H1 (cell line): Measurements from ENCODE around the gene HTRA2. TPM values are rescaled to one million over a fixed set of nuclear protein-coding genes. Genes with fewer than 3 reads are reported as not detected.
A peak's percentile ranks its signal among the peaks of the same experiment; 100 is the strongest.

Experiments used
- CTCF ChIA-PET: fragments of 300-600 bp; sonication (Branson Sonifier 250); formaldehyde crosslinking; loops from one replicate; lab custom pipeline; 2021; ENCODE audit not compliant: partially characterized antibody; lab: Charles Lee
- POLR2A ChIA-PET: fragments of 300-600 bp; sonication (Branson Sonifier 250); formaldehyde crosslinking; loops from one replicate; lab custom pipeline; 2021; ENCODE audit warnings: inconsistent platforms; ENCODE audit not compliant: partially characterized antibody; lab: Charles Lee
- DNase-seq, 2 experiments: peaks; one replicate each; pipeline versions ENCODE4 v3.0.0 to v3.0.0-alpha.2; 2010 to 2022; ENCODE audit warnings: low spot score in 2 of 2, low read depth in 1 of 2, mixed read lengths in 1 of 2
- FAIRE-seq: peaks from 2 replicates; lab custom pipeline; 2011; peaks lifted over from hg19 to GRCh38; lab: Jason Lieb, UNC
- H2AFZ ChIP-seq: 2 replicates; pipeline ENCODE4 v1.8.1; 2012; ENCODE audit warnings: low read length, inconsistent platforms
- H2AK5ac ChIP-seq: 2 replicates; pipeline ENCODE4 v1.6.1; 2013; ENCODE audit warnings: low read depth, low read length
- H2BK120ac ChIP-seq: replicated peaks from 2 replicates; pipeline ENCODE3; 2013; ENCODE audit warnings: low read depth, low read length, inconsistent platforms
- H2BK12ac ChIP-seq: 2 replicates; pipeline ENCODE4 v1.6.1; 2013; ENCODE audit warnings: low read depth, low read length
- H2BK15ac ChIP-seq: 2 replicates; pipeline ENCODE4 v1.6.1; 2013; ENCODE audit warnings: low read length
- H2BK20ac ChIP-seq: 2 replicates; pipeline ENCODE4 v1.6.1; 2013; ENCODE audit warnings: low read length
- H2BK5ac ChIP-seq: 2 replicates; pipeline ENCODE4 v1.6.1; 2013; ENCODE audit warnings: low read depth, low read length
- H3K14ac ChIP-seq: 2 replicates; pipeline ENCODE4 v1.6.1; 2013; ENCODE audit warnings: inconsistent platforms; ENCODE audit not compliant: insufficient read length
- H3K18ac ChIP-seq: 2 replicates; pipeline ENCODE4 v1.6.1; 2013; ENCODE audit warnings: low read length; ENCODE audit errors: extremely low read depth
- H3K23ac ChIP-seq: 2 replicates; pipeline ENCODE4 v1.6.1; 2013; ENCODE audit warnings: inconsistent platforms; ENCODE audit not compliant: insufficient read length
- H3K23me2 ChIP-seq: 2 replicates; pipeline ENCODE4 v1.6.1; 2013; ENCODE audit warnings: low read depth, low read length
- H3K27ac ChIP-seq: 2 replicates; pipeline ENCODE4 v1.6.1; 2011; ENCODE audit warnings: low read depth, low read length, inconsistent platforms
- H3K27me3 ChIP-seq, 4 experiments: replicated peaks in 1 of 4; 1 replicate in 1 of 4; 2 replicates in 3 of 4; pipeline versions ENCODE4 v1.6.1 to v1.8.1; 2011 to 2013; ENCODE audit warnings: low read length in 3 of 4, mild to moderate bottlenecking in 3 of 4, inconsistent platforms in 2 of 4, mixed read lengths in 2 of 4, moderate library complexity in 1 of 4; ENCODE audit not compliant: control insufficient read depth in 3 of 4, insufficient read depth in 3 of 4; ENCODE audit errors: extremely low read depth in 1 of 4
- H3K36me3 ChIP-seq, 4 experiments: 2 replicates each; pipeline versions ENCODE4 v1.6.1 to v1.8.1; 2011 to 2013; ENCODE audit warnings: mild to moderate bottlenecking in 4 of 4, low read length in 3 of 4, moderate library complexity in 2 of 4, control low read depth in 1 of 4, inconsistent platforms in 1 of 4; ENCODE audit not compliant: insufficient read depth in 4 of 4, control insufficient read depth in 2 of 4
- H3K4ac ChIP-seq: replicated peaks from 2 replicates; pipeline ENCODE3; 2013; ENCODE audit warnings: low read length, low read depth, mixed read lengths, inconsistent platforms; ENCODE audit not compliant: insufficient read length
- H3K4me1 ChIP-seq, 4 experiments: replicated peaks in 1 of 4; 1 replicate in 1 of 4; 2 replicates in 3 of 4; pipeline versions ENCODE4 v1.6.1 to v1.8.1; 2011 to 2013; ENCODE audit warnings: low read length in 3 of 4, inconsistent platforms in 2 of 4, mixed read lengths in 1 of 4; ENCODE audit not compliant: insufficient read depth in 4 of 4, control insufficient read depth in 3 of 4
- H3K4me2 ChIP-seq, 2 experiments: 2 replicates each; pipeline versions ENCODE4 v1.6.1 to v1.8.1; 2011 to 2013; ENCODE audit warnings: low read depth in 2 of 2, low read length in 2 of 2, control low read depth in 1 of 2, inconsistent platforms in 1 of 2, mild to moderate bottlenecking in 1 of 2; ENCODE audit not compliant: insufficient read depth in 1 of 2
- H3K4me3 ChIP-seq, 4 experiments: fragments of 200-600, 300-600 bp in 1 of 4; sonication (generic), shearing (Covaris generic), sonication (Bioruptor Twin) in 1 of 4; 2 replicates each; pipeline versions ENCODE4 v1.5.1 to v1.8.1; 2011 to 2016; ENCODE audit warnings: low read length in 4 of 4, low read depth in 3 of 4, control low read depth in 2 of 4, inconsistent platforms in 2 of 4, mild to moderate bottlenecking in 2 of 4, mixed read lengths in 1 of 4, moderate library complexity in 1 of 4; ENCODE audit not compliant: insufficient read depth in 2 of 4; ENCODE audit errors: extremely low read depth in 1 of 4
- H3K56ac ChIP-seq: replicated peaks from 2 replicates; pipeline ENCODE3; 2013; ENCODE audit warnings: low read depth, mild to moderate bottlenecking, mixed read lengths, low read length, inconsistent platforms; ENCODE audit not compliant: insufficient read length
- H3K79me1 ChIP-seq: 2 replicates; pipeline ENCODE4 v1.6.1; 2013; ENCODE audit warnings: low read depth, low read length, control low read depth
- H3K79me2 ChIP-seq, 2 experiments: 2 replicates each; pipeline versions ENCODE4 v1.6.1 to v1.8.1; 2012 to 2013; ENCODE audit warnings: low read length in 2 of 2, mild to moderate bottlenecking in 2 of 2, inconsistent platforms in 1 of 2; ENCODE audit not compliant: insufficient read depth in 2 of 2, control insufficient read depth in 1 of 2
- H3K9ac ChIP-seq, 4 experiments: replicated peaks in 1 of 4; 1 replicate in 1 of 4; 2 replicates in 3 of 4; pipeline versions ENCODE4 v1.6.1 to v1.8.1; 2011 to 2013; ENCODE audit warnings: low read depth in 3 of 4, low read length in 3 of 4, control low read depth in 2 of 4, mild to moderate bottlenecking in 2 of 4, moderate library complexity in 2 of 4, inconsistent platforms in 1 of 4; ENCODE audit errors: extremely low read depth in 1 of 4
- H3K9me3 ChIP-seq, 2 experiments: 2 replicates each; pipeline versions ENCODE4 v1.6.1 to v1.8.1; 2012 to 2013; ENCODE audit warnings: mild to moderate bottlenecking in 2 of 2, moderate library complexity in 2 of 2, control low read depth in 1 of 2, inconsistent platforms in 1 of 2, low read depth in 1 of 2, low read length in 1 of 2, mixed read lengths in 1 of 2; ENCODE audit not compliant: insufficient read depth in 2 of 2
- H4K20me1 ChIP-seq, 2 experiments: replicated peaks in 1 of 2; 2 replicates each; pipeline versions ENCODE3 to v1.8.1; 2011 to 2013; ENCODE audit warnings: inconsistent platforms in 2 of 2, low read length in 2 of 2, mild to moderate bottlenecking in 1 of 2; ENCODE audit not compliant: insufficient read depth in 2 of 2, control insufficient read depth in 1 of 2
- H4K5ac ChIP-seq: 2 replicates; pipeline ENCODE4 v1.6.1; 2013; ENCODE audit warnings: low read length, low read depth, mixed read lengths, inconsistent platforms; ENCODE audit not compliant: insufficient read length
- H4K8ac ChIP-seq: 2 replicates; pipeline ENCODE4 v1.8.0; 2013; ENCODE audit warnings: mild to moderate bottlenecking, moderate library complexity, low read length, inconsistent platforms; ENCODE audit not compliant: insufficient read depth; ENCODE audit errors: extremely low read depth
- H4K91ac ChIP-seq: replicated peaks from 2 replicates; pipeline ENCODE3; 2013; ENCODE audit warnings: low read length, mixed read lengths, inconsistent platforms; ENCODE audit not compliant: insufficient read length
- ASH2L ChIP-seq: fragments of 200-600, 300-600 bp; sonication (generic); IDR thresholded peaks from one replicate; pipeline ENCODE4 v1.7.1; 2017; ENCODE audit warnings: low read length
- SUZ12 ChIP-seq: fragments of 200-600 bp; sonication (generic); IDR thresholded peaks from 2 replicates; pipeline ENCODE4 v1.6.1; 2012; ENCODE audit warnings: mild to moderate bottlenecking, inconsistent platforms, low read length, moderate library complexity, mixed read lengths
- WGBS, 2 experiments: shearing (Covaris generic) in 1 of 2; methylation state at CpG; one replicate each; pipeline versions ENCODE4 v1.1.6 to v1.1.7; 2013 to 2015; ENCODE audit warnings: low lambda C conversion rate in 2 of 2, mixed read lengths in 2 of 2, inconsistent platforms in 1 of 2, low coverage in 1 of 2, missing lambda C conversion rate in 1 of 2; ENCODE audit not compliant: insufficient replicate concordance in 2 of 2, insufficient coverage in 1 of 2, insufficient read length in 1 of 2; ENCODE audit errors: extremely low coverage in 1 of 2, missing lambda C conversion rate in 1 of 2; 5-methylcytosine and 5-hydroxymethylcytosine counted together
- polyA plus RNA-seq, 7 experiments: library from polyadenylated mRNA; depleted of rRNA in 3 of 7; stranded (reverse) in 5 of 7; unstranded in 2 of 7; fragments of >200 nt in 5 of 7; fragments of 200-250 nt in 2 of 7; gene quantifications; 1 replicate in 5 of 7; 2 replicates in 1 of 7; 4 replicates in 1 of 7; pipeline versions ENCODE4 v1.2.1 to v1.2.3, GENCODE V29; 2011 to 2013; ENCODE audit warnings: missing spikeins in 2 of 7, mixed read lengths in 2 of 7
- total RNA-seq: library from RNA; stranded (reverse); fragmentation: NEBNext Ultra II Directional; extraction: Animal tissue kit (Norgen Biotek cat#: 25700); gene quantifications from 2 replicates; pipeline ENCODE4 v1.2.1, GENCODE V29; 2021

Gene HTRA2
- total and polyA plus RNA-seq, 2 of the 8 experiments (the other 6 are each of a cell fraction or from before 2014, with no cell fraction given), result 21.6 to 37.6 TPM

DNA sequence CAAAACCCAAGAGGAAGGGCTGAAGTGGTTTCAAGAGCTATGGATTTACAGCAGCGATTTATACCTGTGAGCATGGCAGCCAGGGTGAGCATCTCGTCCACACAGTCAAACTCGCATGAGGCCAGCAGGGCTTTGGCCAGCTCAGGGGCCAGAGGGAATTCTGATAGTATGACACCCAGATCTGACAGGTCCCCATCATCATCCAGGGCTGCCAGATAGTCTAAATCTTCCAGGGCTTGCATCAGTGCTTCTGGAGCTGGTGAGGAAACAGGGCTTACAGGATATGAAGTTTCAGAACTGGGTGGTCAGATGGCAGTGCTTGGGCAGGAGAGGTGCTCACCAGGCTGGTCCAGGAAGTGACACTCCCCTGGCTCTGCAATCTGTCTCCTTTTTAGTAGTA is 7.2 kb upstream of the HTRA2 start:
- Histone ChIP-seq H3K4me1 (no peaks in the 10 kb centered on the region), H3K9ac (no peak overlapping the region), H3K18ac (no peak overlapping the region), H3K36me3 (peaks cover 5 to 13% (median 12%) of the 10 kb centered on the region in 4 experiments; a peak in 6 of 8 replicates), H3K4ac (no peak overlapping the region), H3K56ac (peak overlapping the region; percentile 23), H3K79me2 (no peaks in the 10 kb centered on the region), H3K14ac (no peak overlapping the region), H2BK120ac (no peak overlapping the region), H2BK20ac (no peak overlapping the region), H3K4me2 (no peak overlapping the region), H2BK15ac (no peak overlapping the region), H3K23ac (no peak overlapping the region), H3K27ac (no peak overlapping the region), H3K27me3 (peaks cover 9 to 39% (median 30%) of the 10 kb centered on the region in 4 experiments), H4K91ac (no peak overlapping the region), H4K5ac (no peak overlapping the region), H3K9me3 (no peaks in the 10 kb centered on the region), H2BK12ac (no peak overlapping the region), H4K8ac (no peak overlapping the region), H2AFZ (no peak overlapping the region), H3K79me1 (no peaks in the 10 kb centered on the region), H3K23me2 (no peaks in the 10 kb centered on the region), H4K20me1 (no peaks in the 10 kb centered on the region), H3K4me3 (no peak overlapping the region), H2AK5ac (no peak overlapping the region), H2BK5ac (no peak overlapping the region)
- 77% methylated on average over 3 of the region's 3 CpGs; no CpG with 5 or more reads in 1 of the 2 experiments for WGBS, 2 experiments
- ChIA-PET POLR2A (interaction anchor here (0.7 to 1.7 kb wide), 6 partner anchors 16 to 50 kb away, joined by 3 read pairs; partner anchors contain the start of gene MRPL53), CTCF (interaction anchor here (0.8 to 1.4 kb wide), 6 partner anchors 9 to 50 kb away, joined by 3 to 5 read pairs (median 4); partner anchors contain the start of gene MRPL53)
- TF ChIP-seq ASH2L (no peak), SUZ12 (no peak)
- DNase-seq (no peak), FAIRE-seq (no peak)
